ENCODE data around the gene LAMA4. TPM values are rescaled to one million over a fixed set of nuclear protein-coding genes. Genes with fewer than 3 reads are reported as not detected.

The LAMA4 gene
- polyA plus RNA-seq, 2 donors, result 10.9 to 13.6 TPM

DNA sequence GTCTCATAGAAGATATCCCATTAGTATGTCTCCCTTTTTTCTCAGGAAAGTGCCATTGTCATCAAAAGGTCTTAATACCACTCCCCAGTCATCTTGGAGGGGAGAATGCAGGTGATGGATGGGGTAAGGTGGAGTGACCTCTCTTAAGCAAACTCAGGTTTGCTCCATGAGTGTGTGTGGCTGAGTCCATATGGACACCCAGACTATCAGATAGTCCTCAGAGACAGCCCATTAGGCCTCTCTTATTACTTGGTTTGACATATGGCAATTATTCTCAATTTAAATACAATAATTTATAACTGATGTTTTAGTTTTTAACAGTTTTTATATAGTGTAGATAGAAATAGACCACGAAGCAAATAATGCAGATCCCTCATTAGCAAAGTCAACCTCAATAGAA is 23.2 kb downstream of the LAMA4 start:
- H3K27ac ChIP-seq (ENCODE audit: low read depth in 2 of 2, low read length in 1 of 2), result peak overlapping the region in 1 of 2 donors; percentile 60
- H3K27me3 ChIP-seq (ENCODE audit: control insufficient read depth in 1 of 2, insufficient read depth in 2 of 2, low read length in 2 of 2), result no peaks in the 10 kb centered on the region
- no peaks in the 10 kb centered on the region for H3K36me3 ChIP-seq (ENCODE audit: control insufficient read depth in 2 of 2, insufficient read depth in 2 of 2, low read length in 1 of 2)
- no peaks in the 10 kb centered on the region for H3K4me1 ChIP-seq (ENCODE audit: control insufficient read depth in 2 of 2, insufficient read depth in 2 of 2, low read length in 1 of 2)
- 55 to 63% methylated on average over 1 of the region's 1 CpG for WGBS, 2 donors
- H3K4me3 ChIP-seq (ENCODE audit: low read depth in 1 of 2, low read length in 2 of 2), result no peak overlapping the region
- no peaks in the 10 kb centered on the region for H3K9me3 ChIP-seq (ENCODE audit: control insufficient read depth in 2 of 2, insufficient read depth in 1 of 2, low read depth in 1 of 2, low read length in 1 of 2)

DNA sequence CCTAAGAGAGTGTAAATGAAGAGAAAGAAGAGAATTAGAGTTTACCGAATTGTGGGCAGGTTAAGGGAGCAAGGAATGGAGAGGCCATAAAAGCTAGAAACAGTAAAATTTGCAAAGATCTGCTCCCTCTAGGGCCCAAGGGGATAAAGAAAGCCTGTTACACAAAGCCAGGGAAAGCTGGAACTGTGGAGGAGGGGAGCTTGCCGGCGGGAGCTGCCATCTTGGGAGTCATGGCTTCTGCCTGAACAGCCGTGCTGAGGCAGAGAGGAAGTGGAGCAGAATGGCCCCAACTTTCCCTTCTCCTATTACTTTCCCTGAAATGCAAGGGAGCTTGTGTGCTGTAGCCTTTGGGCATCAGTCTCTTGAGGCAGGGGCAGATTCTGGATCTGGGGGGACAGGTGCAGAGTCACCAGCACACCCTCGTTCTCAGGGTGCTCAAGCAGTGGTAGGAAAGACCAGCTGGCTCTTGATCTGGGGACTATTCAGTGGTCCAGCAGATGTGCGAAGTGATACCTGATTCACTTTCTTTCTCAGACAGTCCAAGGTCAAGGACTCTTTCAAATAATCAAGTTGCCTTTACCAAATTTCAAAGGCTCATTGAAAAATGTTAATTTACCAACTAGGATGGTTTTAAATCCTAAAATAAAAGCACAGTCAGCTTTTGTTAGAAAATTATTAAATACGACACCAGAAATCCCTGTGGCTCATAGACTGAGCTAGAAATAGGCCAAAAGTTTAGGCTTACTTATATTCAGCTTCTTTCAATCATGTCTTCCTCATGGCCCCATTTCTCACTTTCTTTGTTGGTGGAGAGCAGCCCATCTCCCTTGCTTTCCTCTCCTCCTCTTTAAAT is 25.7 kb downstream of the LAMA4 start:
- Histone ChIP-seq H3K36me3 (ENCODE audit: control insufficient read depth in 2 of 2, insufficient read depth in 2 of 2, low read length in 1 of 2) (no peaks in the 10 kb centered on the region), H3K27me3 (ENCODE audit: control insufficient read depth in 1 of 2, insufficient read depth in 2 of 2, low read length in 2 of 2) (no peaks in the 10 kb centered on the region), H3K4me3 (ENCODE audit: low read depth in 1 of 2, low read length in 2 of 2) (no peak overlapping the region), H3K4me1 (ENCODE audit: control insufficient read depth in 2 of 2, insufficient read depth in 2 of 2, low read length in 1 of 2) (no peaks in the 10 kb centered on the region), H3K27ac (ENCODE audit: low read depth in 2 of 2, low read length in 1 of 2) (peak overlapping the region; percentile 1 to 31), H3K9me3 (ENCODE audit: control insufficient read depth in 2 of 2, insufficient read depth in 1 of 2, low read depth in 1 of 2, low read length in 1 of 2) (no peaks in the 10 kb centered on the region)
- WGBS, 2 donors, result 90% methylated on average over 7 of the region's 7 CpGs

DNA sequence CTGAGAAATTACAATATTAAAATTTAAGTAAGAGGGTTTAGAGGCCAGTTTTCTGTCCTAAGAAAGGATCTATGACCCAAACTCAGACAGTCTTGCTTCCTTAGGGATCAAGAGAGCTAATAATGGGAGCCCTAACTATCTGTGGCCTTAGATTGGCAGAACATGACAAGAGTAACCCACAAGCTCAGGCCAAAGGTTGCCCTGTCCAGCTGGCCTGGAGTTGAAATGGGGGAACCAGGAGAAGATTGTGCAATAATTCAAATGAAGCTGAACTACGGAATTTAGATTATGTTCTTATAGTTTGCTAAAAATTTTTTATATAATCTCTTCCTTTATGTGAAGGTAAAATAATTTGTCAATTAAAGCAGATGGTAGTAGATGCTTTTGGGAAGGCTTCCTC is 26.4 kb downstream of the LAMA4 start:
- Histone ChIP-seq H3K36me3 (ENCODE audit: control insufficient read depth in 2 of 2, insufficient read depth in 2 of 2, low read length in 1 of 2) (no peaks in the 10 kb centered on the region), H3K9me3 (ENCODE audit: control insufficient read depth in 2 of 2, insufficient read depth in 1 of 2, low read depth in 1 of 2, low read length in 1 of 2) (no peaks in the 10 kb centered on the region), H3K4me1 (ENCODE audit: control insufficient read depth in 2 of 2, insufficient read depth in 2 of 2, low read length in 1 of 2) (no peaks in the 10 kb centered on the region), H3K27ac (ENCODE audit: low read depth in 2 of 2, low read length in 1 of 2) (no peak overlapping the region), H3K4me3 (ENCODE audit: low read depth in 1 of 2, low read length in 2 of 2) (no peak overlapping the region), H3K27me3 (ENCODE audit: control insufficient read depth in 1 of 2, insufficient read depth in 2 of 2, low read length in 2 of 2) (no peaks in the 10 kb centered on the region)
- 58 to 71% methylated on average over 1 of the region's 1 CpG for WGBS, 2 donors

DNA sequence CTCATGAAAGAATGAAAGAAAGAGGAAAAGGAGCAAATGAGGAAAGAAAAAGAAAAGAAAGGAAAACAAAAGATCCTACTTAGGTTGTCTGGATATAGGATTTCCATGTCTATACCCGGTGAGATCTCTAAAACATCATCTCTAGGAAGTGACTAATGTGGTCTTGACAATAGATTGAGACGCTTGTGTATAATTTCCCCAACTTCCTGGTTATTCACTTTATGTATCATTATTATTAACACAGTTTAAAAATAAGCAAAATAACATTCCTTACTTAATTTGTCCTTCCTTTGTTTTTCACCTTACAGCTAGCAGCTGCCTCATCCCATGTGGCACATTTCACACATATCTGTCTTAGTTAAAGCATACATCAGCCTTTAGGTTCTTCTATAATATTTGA is 27.0 kb downstream of the LAMA4 start:
- no peak overlapping the region for H3K27ac ChIP-seq (ENCODE audit: low read depth in 2 of 2, low read length in 1 of 2)
- no peaks in the 10 kb centered on the region for H3K36me3 ChIP-seq (ENCODE audit: control insufficient read depth in 2 of 2, insufficient read depth in 2 of 2, low read length in 1 of 2)
- H3K9me3 ChIP-seq (ENCODE audit: control insufficient read depth in 2 of 2, insufficient read depth in 1 of 2, low read depth in 1 of 2, low read length in 1 of 2), result no peaks in the 10 kb centered on the region
- H3K27me3 ChIP-seq (ENCODE audit: control insufficient read depth in 1 of 2, insufficient read depth in 2 of 2, low read length in 2 of 2), result no peaks in the 10 kb centered on the region
- no peak overlapping the region for H3K4me3 ChIP-seq (ENCODE audit: low read depth in 1 of 2, low read length in 2 of 2)
- H3K4me1 ChIP-seq (ENCODE audit: control insufficient read depth in 2 of 2, insufficient read depth in 2 of 2, low read length in 1 of 2), result no peaks in the 10 kb centered on the region
- 72 to 74% methylated on average over 2 of the region's 2 CpGs for WGBS, 2 donors

DNA sequence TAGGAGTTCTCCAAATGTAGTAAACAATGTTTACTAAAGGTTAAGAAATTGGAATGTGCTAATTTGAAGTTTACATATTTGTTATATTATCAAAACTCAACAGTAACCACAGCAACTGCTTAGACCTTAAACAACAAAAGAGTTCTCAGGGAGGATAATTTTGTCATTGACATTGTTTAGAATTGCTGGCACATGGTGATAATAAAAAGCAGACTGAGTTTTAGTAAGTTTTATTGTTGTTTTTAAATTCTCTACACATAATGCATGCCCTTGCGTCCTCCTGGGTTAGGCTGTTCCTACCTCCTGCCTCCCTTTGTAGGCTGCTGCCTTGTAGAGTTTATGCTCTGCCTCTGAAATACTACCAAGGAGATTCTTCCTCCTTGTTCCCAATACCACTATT is 28.7 kb downstream of the LAMA4 start:
- Histone ChIP-seq H3K27me3 (ENCODE audit: control insufficient read depth in 1 of 2, insufficient read depth in 2 of 2, low read length in 2 of 2) (no peaks in the 10 kb centered on the region), H3K27ac (ENCODE audit: low read depth in 2 of 2, low read length in 1 of 2) (peak overlapping the region in 1 of 2 donors; percentile 31), H3K9me3 (ENCODE audit: control insufficient read depth in 2 of 2, insufficient read depth in 1 of 2, low read depth in 1 of 2, low read length in 1 of 2) (no peaks in the 10 kb centered on the region), H3K4me3 (ENCODE audit: low read depth in 1 of 2, low read length in 2 of 2) (no peak overlapping the region), H3K36me3 (ENCODE audit: control insufficient read depth in 2 of 2, insufficient read depth in 2 of 2, low read length in 1 of 2) (no peaks in the 10 kb centered on the region), H3K4me1 (ENCODE audit: control insufficient read depth in 2 of 2, insufficient read depth in 2 of 2, low read length in 1 of 2) (no peaks in the 10 kb centered on the region)
- WGBS, 2 donors, result 60 to 75% methylated on average over 1 of the region's 1 CpG

DNA sequence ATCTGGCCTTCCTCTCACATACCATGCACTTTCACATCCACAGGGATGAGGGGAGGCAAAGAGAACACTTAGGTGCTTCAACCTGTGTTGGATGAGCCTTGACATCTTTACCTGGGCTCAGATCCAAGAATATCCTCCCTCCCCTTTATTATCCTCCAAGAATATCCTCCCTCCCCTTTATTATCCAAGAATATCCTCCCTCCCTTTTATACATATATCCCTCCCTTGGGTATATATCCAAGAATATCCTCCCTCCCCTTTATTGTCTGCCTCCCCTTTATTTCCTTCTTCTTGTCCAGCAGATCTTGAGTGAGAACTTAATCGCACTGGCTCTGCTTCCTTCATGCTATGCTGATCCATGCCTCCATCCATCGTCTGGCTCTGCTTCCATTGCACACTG is 30.3 kb downstream of the LAMA4 start:
- Histone ChIP-seq H3K27me3 (ENCODE audit: control insufficient read depth in 1 of 2, insufficient read depth in 2 of 2, low read length in 2 of 2) (no peaks in the 10 kb centered on the region), H3K9me3 (ENCODE audit: control insufficient read depth in 2 of 2, insufficient read depth in 1 of 2, low read depth in 1 of 2, low read length in 1 of 2) (no peaks in the 10 kb centered on the region), H3K27ac (ENCODE audit: low read depth in 2 of 2, low read length in 1 of 2) (peak overlapping the region; percentile 46 to 74), H3K4me3 (ENCODE audit: low read depth in 1 of 2, low read length in 2 of 2) (no peak overlapping the region), H3K4me1 (ENCODE audit: control insufficient read depth in 2 of 2, insufficient read depth in 2 of 2, low read length in 1 of 2) (no peaks in the 10 kb centered on the region), H3K36me3 (ENCODE audit: control insufficient read depth in 2 of 2, insufficient read depth in 2 of 2, low read length in 1 of 2) (no peaks in the 10 kb centered on the region)
- 77 to 96% methylated on average over 2 of the region's 2 CpGs for WGBS, 2 donors

DNA sequence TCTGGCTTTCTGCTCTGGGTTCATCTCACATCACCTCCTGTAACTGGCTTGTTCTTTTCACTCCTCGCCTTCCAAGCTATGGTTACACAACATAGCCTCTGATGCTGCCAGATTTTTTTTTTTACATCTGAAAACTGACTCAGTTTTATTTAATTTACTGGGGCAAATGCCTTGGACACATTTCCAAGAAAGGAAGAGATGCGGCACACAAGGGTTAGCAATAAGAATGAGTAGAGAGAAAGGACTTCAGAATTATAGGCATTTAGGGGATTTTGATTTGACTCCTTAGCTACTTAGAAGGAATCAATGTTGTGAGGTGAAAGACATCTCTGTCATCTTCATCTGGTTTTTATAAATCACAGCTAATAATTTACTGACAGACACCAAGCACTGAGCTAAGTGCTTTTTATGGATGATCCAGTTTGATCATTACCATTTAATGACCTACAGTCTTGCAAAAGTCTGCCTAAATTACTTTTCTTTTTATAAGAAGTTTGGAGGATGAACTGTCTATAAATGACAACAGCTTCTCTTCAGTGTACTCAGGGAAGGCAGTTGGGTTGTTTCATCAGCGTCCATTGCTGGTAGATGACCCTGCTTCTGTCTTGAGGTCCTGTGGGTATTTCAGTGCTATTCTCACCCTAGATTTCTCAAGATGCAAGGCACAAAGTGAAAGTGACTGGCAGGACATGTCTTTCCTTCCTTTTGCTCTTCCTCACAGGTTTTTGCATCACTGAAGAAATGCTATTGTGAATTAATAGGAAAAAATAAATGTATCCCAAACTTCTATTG is 31.1 kb downstream of the LAMA4 start:
- WGBS, 2 donors, result 39 to 51% methylated on average over 3 of the region's 3 CpGs
- no peak overlapping the region for H3K4me3 ChIP-seq (ENCODE audit: low read depth in 1 of 2, low read length in 2 of 2)

DNA sequence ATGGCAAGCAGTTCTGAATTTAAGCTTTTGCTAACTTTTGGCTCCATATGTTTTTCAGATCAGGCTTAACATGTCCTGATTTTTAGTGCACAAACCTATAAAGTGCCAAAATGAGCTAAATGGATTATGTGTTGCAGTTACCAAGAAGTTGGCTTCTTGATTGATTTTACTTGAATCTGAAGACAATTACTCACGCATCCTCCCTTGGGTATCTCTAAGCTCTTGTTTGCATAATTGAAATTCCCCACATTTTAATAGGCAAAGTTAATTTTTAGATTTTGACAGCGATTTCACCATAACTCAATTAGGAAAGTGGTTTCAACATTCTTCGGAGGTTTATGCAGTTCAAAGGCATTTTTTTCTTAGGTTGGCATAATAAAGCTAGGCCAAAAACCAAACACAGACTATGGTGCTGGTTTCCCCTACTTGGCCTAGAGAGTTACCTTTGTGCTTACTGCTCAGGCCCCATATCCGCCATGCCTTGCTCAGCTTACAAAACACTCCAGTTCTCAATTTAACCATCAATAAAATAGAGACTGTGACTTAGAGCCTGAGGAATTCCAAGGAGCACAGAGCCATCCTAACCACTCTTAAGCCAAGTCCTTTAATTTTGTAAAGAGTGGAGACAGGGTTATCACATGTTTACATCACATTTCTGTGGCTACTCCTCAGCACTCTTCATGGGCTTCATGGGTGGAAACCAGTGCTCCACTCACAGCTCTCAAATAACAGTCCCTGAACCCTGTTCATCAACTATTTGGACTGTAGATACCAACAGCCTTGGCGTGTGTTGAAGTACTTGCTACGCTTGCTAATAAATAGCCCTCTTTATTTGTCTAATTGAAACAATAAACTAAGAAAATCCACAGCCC is 32.1 kb downstream of the LAMA4 start:
- Histone ChIP-seq H3K9me3 (ENCODE audit: control insufficient read depth in 2 of 2, insufficient read depth in 1 of 2, low read depth in 1 of 2, low read length in 1 of 2) (no peaks in the 10 kb centered on the region), H3K27me3 (ENCODE audit: control insufficient read depth in 1 of 2, insufficient read depth in 2 of 2, low read length in 2 of 2) (no peaks in the 10 kb centered on the region), H3K27ac (ENCODE audit: low read depth in 2 of 2, low read length in 1 of 2) (peak overlapping the region in 1 of 2 donors; percentile 82), H3K4me3 (ENCODE audit: low read depth in 1 of 2, low read length in 2 of 2) (no peak overlapping the region), H3K4me1 (ENCODE audit: control insufficient read depth in 2 of 2, insufficient read depth in 2 of 2, low read length in 1 of 2) (no peaks in the 10 kb centered on the region), H3K36me3 (ENCODE audit: control insufficient read depth in 2 of 2, insufficient read depth in 2 of 2, low read length in 1 of 2) (no peaks in the 10 kb centered on the region)
- 62 to 66% methylated on average over 6 of the region's 6 CpGs for WGBS, 2 donors

More for the DNA sequence above, 31.1 kb downstream of the LAMA4 start:
- Histone ChIP-seq H3K27ac (ENCODE audit: low read depth in 2 of 2, low read length in 1 of 2) (peak overlapping the region; percentile 46 to 59), H3K4me1 (ENCODE audit: control insufficient read depth in 2 of 2, insufficient read depth in 2 of 2, low read length in 1 of 2) (no peaks in the 10 kb centered on the region), H3K9me3 (ENCODE audit: control insufficient read depth in 2 of 2, insufficient read depth in 1 of 2, low read depth in 1 of 2, low read length in 1 of 2) (no peaks in the 10 kb centered on the region), H3K27me3 (ENCODE audit: control insufficient read depth in 1 of 2, insufficient read depth in 2 of 2, low read length in 2 of 2) (no peaks in the 10 kb centered on the region), H3K36me3 (ENCODE audit: control insufficient read depth in 2 of 2, insufficient read depth in 2 of 2, low read length in 1 of 2) (no peaks in the 10 kb centered on the region)

DNA sequence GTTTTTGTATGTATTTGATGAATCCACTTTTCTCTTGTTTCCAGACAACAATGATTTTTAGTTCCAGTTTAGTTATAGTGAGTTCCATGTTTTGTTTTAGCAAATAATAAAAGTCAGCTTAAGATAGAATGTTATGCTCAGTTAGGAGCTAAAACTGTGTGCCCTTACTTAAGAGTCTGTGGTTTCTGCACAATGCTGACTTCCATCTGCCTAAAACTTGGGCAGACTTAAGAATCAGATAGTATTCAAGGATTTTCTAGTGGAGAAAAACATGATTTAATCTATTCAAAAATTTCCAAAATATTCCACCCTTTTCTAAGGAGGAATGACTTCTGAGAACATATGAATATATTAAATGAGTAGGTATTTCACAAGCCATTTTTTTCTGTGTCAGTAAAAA is 32.8 kb downstream of the LAMA4 start:
- Histone ChIP-seq H3K36me3 (ENCODE audit: control insufficient read depth in 2 of 2, insufficient read depth in 2 of 2, low read length in 1 of 2) (no peaks in the 10 kb centered on the region), H3K4me1 (ENCODE audit: control insufficient read depth in 2 of 2, insufficient read depth in 2 of 2, low read length in 1 of 2) (no peaks in the 10 kb centered on the region), H3K27ac (ENCODE audit: low read depth in 2 of 2, low read length in 1 of 2) (no peak overlapping the region), H3K9me3 (ENCODE audit: control insufficient read depth in 2 of 2, insufficient read depth in 1 of 2, low read depth in 1 of 2, low read length in 1 of 2) (no peaks in the 10 kb centered on the region), H3K27me3 (ENCODE audit: control insufficient read depth in 1 of 2, insufficient read depth in 2 of 2, low read length in 2 of 2) (no peaks in the 10 kb centered on the region), H3K4me3 (ENCODE audit: low read depth in 1 of 2, low read length in 2 of 2) (no peak overlapping the region)

All from esophagus (tissue), 2 donors.